KOPT-K1 (cell line): ENCODE results near the gene CRAT.

Experiments
- H3K27ac ChIP-seq: fragments of 200-600 bp; sonication (generic); 2 replicates; pipeline ENCODE4 v1.5.1; 2016; ENCODE audit warnings: antibody characterized with exemption, mild to moderate bottlenecking, low read depth, low read length; ENCODE audit not compliant: poor library complexity, severe bottlenecking
- H3K36me3 ChIP-seq: fragments of 200-600 bp; sonication (generic); 2 replicates; pipeline ENCODE4 v1.5.1; 2017; ENCODE audit warnings: antibody characterized with exemption, mild to moderate bottlenecking, low read length, moderate library complexity; ENCODE audit not compliant: insufficient read depth
- H3K9me3 ChIP-seq: fragments of 200-600 bp; sonication (generic); 2 replicates; pipeline ENCODE4 v1.5.1; 2017; ENCODE audit warnings: antibody characterized with exemption, low read length, mild to moderate bottlenecking; ENCODE audit not compliant: insufficient read depth, poor library complexity, severe bottlenecking

The CRAT gene

GRCh38 chr9:129053020-129053419 lies 57.6 kb downstream of the CRAT start:
- H3K27ac ChIP-seq, result no peak overlapping the region

GRCh38 chr9:129052592-129052991 lies 58.0 kb downstream of the CRAT start:
- no peak overlapping the region for H3K27ac ChIP-seq
- peaks cover 40% of the 10 kb centered on the region; the same call in 1 of the 2 replicates for H3K36me3 ChIP-seq
- H3K9me3 ChIP-seq, result no peaks in the 10 kb centered on the region

More at GRCh38 chr9:129053020-129053419, 57.6 kb downstream of the CRAT start:
- Histone ChIP-seq H3K36me3 (peaks cover 38% of the 10 kb centered on the region; the same call in 1 of the 2 replicates), H3K9me3 (no peaks in the 10 kb centered on the region)
